Stimulated activated naive CD4-positive, alpha-beta T cell (primary cell): ENCODE data around the gene MYO1D.
"Not testable (repeated sequence)": the region's sequence is repeated elsewhere in the genome, so short reads cannot be mapped to it uniquely, and the experiment has no call there.

Experiments used
- DNase-seq, 6 experiments: peaks; one replicate each; lab custom pipeline; 2025; lab: John Stamatoyannopoulos, UW

MYO1D gene

GRCh38 chr17:32671896-32672295, 205.0 kb downstream of the MYO1D start:
- no peak for DNase-seq

GRCh38 chr17:32664936-32665583, 211.9 kb downstream of the MYO1D start:
- no peak for DNase-seq

GRCh38 chr17:32660496-32660985, 216.4 kb downstream of the MYO1D start:
- DNase-seq = no peak

- peak; percentile 3 to 57 (median 32) for DNase-seq
Observed at GRCh38 chr17:32659419-32659842, 217.5 kb downstream of the MYO1D start.

GRCh38 chr17:32658470-32659418, 218.2 kb downstream of the MYO1D start:
- no peak for DNase-seq

- DNase-seq = no peak
Observed at GRCh38 chr17:32656886-32657285, 220.0 kb downstream of the MYO1D start.

GRCh38 chr17:32654324-32654723, 222.6 kb downstream of the MYO1D start:
- DNase-seq = no peak

GRCh38 chr17:32651084-32651483, 225.8 kb downstream of the MYO1D start:
- DNase-seq = no peak

- DNase-seq = no peak
Observed at GRCh38 chr17:32648450-32648849, 228.5 kb downstream of the MYO1D start.

- DNase-seq = no peak
Observed at GRCh38 chr17:32646941-32647340, 230.0 kb downstream of the MYO1D start.

GRCh38 chr17:32641514-32641913, 235.4 kb downstream of the MYO1D start:
- not testable (repeated sequence) for DNase-seq

- DNase-seq = no peak
Observed at GRCh38 chr17:32636598-32637218, 240.2 kb downstream of the MYO1D start.

- DNase-seq = no peak
Observed at GRCh38 chr17:32634167-32634566, 242.8 kb downstream of the MYO1D start.

GRCh38 chr17:32631341-32632096, 245.4 kb downstream of the MYO1D start:
- DNase-seq = no peak

GRCh38 chr17:32629563-32630190, 247.2 kb downstream of the MYO1D start:
- no peak for DNase-seq

- no peak for DNase-seq
Observed at GRCh38 chr17:32628271-32629044, 248.5 kb downstream of the MYO1D start.

- no peak for DNase-seq
Observed at GRCh38 chr17:32627239-32627996, 249.5 kb downstream of the MYO1D start.

- DNase-seq = no peak
Observed at GRCh38 chr17:32626379-32626791, 250.5 kb downstream of the MYO1D start.

- no peak for DNase-seq
Observed at GRCh38 chr17:32625971-32626370, 251.0 kb downstream of the MYO1D start.

GRCh38 chr17:32623196-32623595, 253.7 kb downstream of the MYO1D start:
- no peak for DNase-seq
